ENCODE results near the gene RDH14. TPM values are rescaled to one million over a fixed set of nuclear protein-coding genes. Genes with fewer than 3 reads are reported as not detected.

RDH14 gene
- total and polyA plus RNA-seq, 2 experiments from 2014 or later = 64.5 to 65.6 TPM

DNA sequence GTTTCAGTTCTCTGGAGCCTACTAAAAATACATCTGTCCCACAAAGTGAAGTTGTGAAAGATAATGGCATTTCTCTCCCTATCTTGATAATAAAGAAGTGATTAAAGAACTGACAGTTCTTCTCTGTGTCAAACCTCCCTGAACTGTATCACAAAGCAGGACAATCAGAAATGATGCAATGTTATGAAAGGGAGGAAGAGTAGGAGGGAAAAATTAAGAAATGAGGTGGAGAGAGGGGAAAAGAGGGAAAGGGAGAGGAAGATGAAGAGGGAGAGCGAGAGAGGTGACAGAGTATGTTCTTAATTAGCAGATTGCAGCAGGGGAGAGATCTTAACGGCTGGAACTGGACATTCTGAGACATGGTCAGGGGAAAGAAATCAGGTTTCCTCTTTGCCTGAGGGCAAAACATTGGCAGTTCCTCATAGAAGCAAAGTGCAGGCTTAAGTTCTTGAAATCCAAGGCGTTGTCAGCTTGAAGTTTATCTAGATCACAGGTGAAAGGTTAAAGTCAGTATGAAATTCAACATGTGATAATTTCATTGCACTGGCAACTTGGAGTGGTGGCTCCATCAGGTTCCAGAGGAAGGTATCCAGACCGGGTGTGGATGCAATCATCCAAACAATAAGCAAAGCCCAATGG is 54.6 kb downstream of the RDH14 start:
- no peak overlapping the region for H3K27ac ChIP-seq
- peaks cover 5% of the 10 kb centered on the region for H3K27me3 ChIP-seq

More for the DNA sequence above, 54.6 kb downstream of the RDH14 start:
- no peak overlapping the region for H3K4me3 ChIP-seq
- H3K36me3 ChIP-seq = no peaks in the 10 kb centered on the region
- TF ChIP-seq, protein P1, sequence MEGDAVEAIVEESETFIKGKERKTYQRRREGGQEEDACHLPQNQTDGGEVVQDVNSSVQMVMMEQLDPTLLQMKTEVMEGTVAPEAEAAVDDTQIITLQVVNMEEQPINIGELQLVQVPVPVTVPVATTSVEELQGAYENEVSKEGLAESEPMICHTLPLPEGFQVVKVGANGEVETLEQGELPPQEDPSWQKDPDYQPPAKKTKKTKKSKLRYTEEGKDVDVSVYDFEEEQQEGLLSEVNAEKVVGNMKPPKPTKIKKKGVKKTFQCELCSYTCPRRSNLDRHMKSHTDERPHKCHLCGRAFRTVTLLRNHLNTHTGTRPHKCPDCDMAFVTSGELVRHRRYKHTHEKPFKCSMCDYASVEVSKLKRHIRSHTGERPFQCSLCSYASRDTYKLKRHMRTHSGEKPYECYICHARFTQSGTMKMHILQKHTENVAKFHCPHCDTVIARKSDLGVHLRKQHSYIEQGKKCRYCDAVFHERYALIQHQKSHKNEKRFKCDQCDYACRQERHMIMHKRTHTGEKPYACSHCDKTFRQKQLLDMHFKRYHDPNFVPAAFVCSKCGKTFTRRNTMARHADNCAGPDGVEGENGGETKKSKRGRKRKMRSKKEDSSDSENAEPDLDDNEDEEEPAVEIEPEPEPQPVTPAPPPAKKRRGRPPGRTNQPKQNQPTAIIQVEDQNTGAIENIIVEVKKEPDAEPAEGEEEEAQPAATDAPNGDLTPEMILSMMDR (IDR thresholded peaks at IDR 0.05; ENCODE audit: low read depth, low read length) = no peak
- H3K9me3 ChIP-seq (ENCODE audit: low read depth) = no peaks in the 10 kb centered on the region
- DNase-seq (ENCODE audit: low read depth in 1 of 2, low spot score in 1 of 2) = no peak
- H3K4me1 ChIP-seq (ENCODE audit: low read depth) = no peaks in the 10 kb centered on the region

Other genes with a start within 250 kb of the RDH14 start
- gene NT5C1B, start 28.9 kb upstream of the RDH14 start, total RNA-seq = not detected in 2 replicates
- gene NT5C1B, start 28.9 kb upstream of the RDH14 start, polyA plus RNA-seq = 0.32 and 1.9 TPM in 2 replicates

Measured in cardiac muscle cell (in vitro differentiated cells and primary cell).